ENCODE data around the gene FAF1.

The FAF1 gene

GRCh38 chr1:50702395-50702794 lies 257.7 kb downstream of the FAF1 start:
- H3K4me3 ChIP-seq (ENCODE audit: low read depth, low read length), result no peak overlapping the region
- ChIA-PET POLR2A (no interaction called here), CTCF (interaction anchor here (1.0 to 5.7 kb wide), 7 partner anchors 8 to 335 kb away, joined by 3 to 61 read pairs (median 10); no protein-coding TSS in a partner anchor)
- TF ChIP-seq CTCF (IDR thresholded peaks at IDR 0.05; ENCODE audit: insufficient read depth, low read length, missing control alignments), result no peak
- no peak for DNase-seq (ENCODE audit: low read depth, low spot score)

- no peak for DNase-seq (ENCODE audit: low read depth, low spot score)
- ChIA-PET POLR2A (no interaction called here), CTCF (interaction anchor here (2.3 to 5.7 kb wide), 3 partner anchors 7 to 334 kb away, joined by 10 to 61 read pairs (median 38); no protein-coding TSS in a partner anchor)
- TF ChIP-seq CTCF (IDR thresholded peaks at IDR 0.05; ENCODE audit: insufficient read depth, low read length, missing control alignments), result no peak
- H3K4me3 ChIP-seq (ENCODE audit: low read depth, low read length), result no peak overlapping the region
Measured at GRCh38 chr1:50701706-50702317, 258.3 kb downstream of the FAF1 start.

GRCh38 chr1:50700621-50701020 lies 259.4 kb downstream of the FAF1 start:
- POLR2A ChIA-PET, result no interaction called here
- CTCF ChIA-PET, result interaction anchor here (1.0 to 3.1 kb wide), 5 partner anchors 9 to 332 kb away, joined by 3 to 15 read pairs (median 4); no protein-coding TSS in a partner anchor
- no peak for DNase-seq (ENCODE audit: low read depth, low spot score)
- no peak for TF ChIP-seq CTCF (IDR thresholded peaks at IDR 0.05; ENCODE audit: insufficient read depth, low read length, missing control alignments)
- H3K4me3 ChIP-seq (ENCODE audit: low read depth, low read length), result no peak overlapping the region

- POLR2A ChIA-PET, result no interaction called here
- H3K4me3 ChIP-seq (ENCODE audit: low read depth, low read length), result no peak overlapping the region
- no peak for TF ChIP-seq CTCF (IDR thresholded peaks at IDR 0.05; ENCODE audit: insufficient read depth, low read length, missing control alignments)
- no peak for DNase-seq (ENCODE audit: low read depth, low spot score)
- CTCF ChIA-PET, result interaction anchor here (0.7 to 3.1 kb wide), 7 partner anchors 9 to 495 kb away, joined by 3 to 15 read pairs (median 4); no protein-coding TSS in a partner anchor
Measured at GRCh38 chr1:50700214-50700613, 259.9 kb downstream of the FAF1 start.

- no peak for DNase-seq (ENCODE audit: low read depth, low spot score)
- CTCF ChIA-PET, result interaction anchor here (0.7 to 3.1 kb wide), 6 partner anchors 10 to 496 kb away, joined by 3 to 15 read pairs (median 4); no protein-coding TSS in a partner anchor
- no peak for TF ChIP-seq CTCF (IDR thresholded peaks at IDR 0.05; ENCODE audit: insufficient read depth, low read length, missing control alignments)
- H3K4me3 ChIP-seq (ENCODE audit: low read depth, low read length), result no peak overlapping the region
- POLR2A ChIA-PET, result no interaction called here
Measured at GRCh38 chr1:50699795-50700194, 260.3 kb downstream of the FAF1 start.

- POLR2A ChIA-PET, result no interaction called here
- no peak for TF ChIP-seq CTCF (IDR thresholded peaks at IDR 0.05; ENCODE audit: insufficient read depth, low read length, missing control alignments)
- no peak overlapping the region for H3K4me3 ChIP-seq (ENCODE audit: low read depth, low read length)
- CTCF ChIA-PET, result interaction anchor here (0.8 to 3.7 kb wide), 4 partner anchors 78 to 493 kb away, joined by 3 to 15 read pairs (median 10); no protein-coding TSS in a partner anchor
- DNase-seq (ENCODE audit: low read depth, low spot score), result peak; percentile 24
Measured at GRCh38 chr1:50697440-50698421, 262.3 kb downstream of the FAF1 start.
